NCI-H748 (cell line): Measurements from ENCODE around the gene CCNB2.

Experiments
- DNase-seq: peaks from one replicate; lab custom pipeline; 2025; ENCODE audit not compliant: unreplicated experiment; lab: John Stamatoyannopoulos, UW

Gene CCNB2

DNA sequence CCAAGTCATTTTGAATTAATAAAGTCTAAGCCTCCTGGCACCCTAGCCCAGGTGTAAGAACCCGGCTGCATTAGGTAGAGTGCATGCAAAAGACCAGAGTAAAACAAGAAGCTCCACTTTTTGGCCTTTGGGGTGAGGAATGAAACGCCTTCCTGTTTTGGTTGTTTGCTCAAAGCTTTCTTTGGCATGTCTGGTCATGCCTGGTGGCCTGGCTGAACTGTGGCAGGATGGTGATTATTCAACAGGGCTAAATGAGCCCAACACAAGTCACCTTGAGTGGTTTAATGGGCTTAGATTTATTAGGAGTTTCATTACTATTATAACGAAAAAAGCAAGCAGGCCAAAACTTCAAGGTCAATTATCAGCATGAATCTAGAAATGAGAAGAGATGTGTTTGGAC, 60.8 kb downstream of the CCNB2 start:
- peak; percentile 48 for DNase-seq

DNA sequence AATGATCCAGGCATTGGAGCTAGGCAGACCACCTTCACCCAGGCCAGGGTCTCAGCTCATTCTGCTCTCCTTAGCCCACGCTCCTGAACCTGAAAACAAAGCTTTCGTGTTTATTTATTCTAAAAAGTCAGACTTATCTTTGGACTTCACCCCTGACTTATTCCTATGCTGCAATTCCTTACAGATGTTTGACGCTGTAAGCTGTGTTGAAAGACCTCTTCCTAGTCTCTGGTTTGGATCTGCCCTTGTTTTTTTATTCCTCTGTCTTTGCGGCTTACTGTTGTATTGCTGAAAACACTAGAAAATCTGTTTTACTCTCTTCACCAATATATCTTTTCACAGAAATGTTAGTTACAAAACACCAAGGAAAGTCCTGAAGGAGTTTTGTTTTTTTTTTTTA, 61.2 kb downstream of the CCNB2 start:
- DNase-seq: no peak

DNA sequence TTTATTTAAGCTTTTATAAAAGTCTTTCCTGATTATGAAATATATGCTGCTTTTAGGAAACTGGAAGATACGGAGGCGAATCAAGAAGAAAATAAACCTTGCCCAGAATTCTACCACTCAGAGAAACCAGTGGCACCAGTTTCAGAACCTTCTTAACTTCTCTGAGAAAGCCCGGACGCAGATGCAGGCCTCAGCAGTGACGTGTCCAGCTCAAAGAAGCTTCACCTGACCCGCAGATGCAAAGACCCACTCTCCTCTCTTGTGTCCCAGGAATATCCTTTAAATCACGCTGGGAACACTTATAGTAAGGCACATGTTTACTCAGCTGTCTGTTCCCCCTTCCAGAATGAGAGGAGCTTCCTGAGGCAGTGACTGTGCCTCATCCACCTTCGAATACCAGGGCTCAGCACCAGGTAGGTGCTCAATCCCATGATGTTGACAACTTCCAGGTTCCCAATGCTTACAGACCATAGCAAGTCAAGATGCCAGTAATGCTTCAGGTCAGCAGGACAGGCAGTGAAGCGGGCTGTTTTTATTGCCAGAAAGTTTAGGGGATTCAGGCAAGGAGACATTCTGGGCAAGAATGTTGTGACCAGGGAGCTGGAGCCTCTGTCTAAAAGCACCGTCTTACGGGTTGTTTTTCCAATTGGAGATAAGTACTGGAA, 61.8 kb downstream of the CCNB2 start:
- peak; percentile 65 for DNase-seq

DNA sequence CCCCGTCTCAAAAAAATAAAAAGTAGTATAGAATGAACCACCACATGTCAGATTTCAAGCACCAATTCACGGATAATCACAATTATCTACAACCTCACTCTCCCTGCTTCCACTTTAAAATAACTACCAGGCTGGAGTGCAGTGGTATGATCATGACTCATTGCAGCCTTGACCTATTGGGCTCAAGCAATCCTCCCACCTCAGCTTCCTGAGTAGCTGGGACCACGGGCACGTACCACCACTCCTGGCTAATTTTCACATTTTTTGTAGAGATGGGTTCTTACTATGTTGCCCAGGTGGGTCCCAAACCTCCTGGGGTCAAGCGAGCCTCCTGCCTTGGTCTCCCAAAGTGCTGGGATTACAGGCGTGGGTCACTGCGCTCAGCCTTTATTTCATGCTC, 63.6 kb downstream of the CCNB2 start:
- DNase-seq: no peak

DNA sequence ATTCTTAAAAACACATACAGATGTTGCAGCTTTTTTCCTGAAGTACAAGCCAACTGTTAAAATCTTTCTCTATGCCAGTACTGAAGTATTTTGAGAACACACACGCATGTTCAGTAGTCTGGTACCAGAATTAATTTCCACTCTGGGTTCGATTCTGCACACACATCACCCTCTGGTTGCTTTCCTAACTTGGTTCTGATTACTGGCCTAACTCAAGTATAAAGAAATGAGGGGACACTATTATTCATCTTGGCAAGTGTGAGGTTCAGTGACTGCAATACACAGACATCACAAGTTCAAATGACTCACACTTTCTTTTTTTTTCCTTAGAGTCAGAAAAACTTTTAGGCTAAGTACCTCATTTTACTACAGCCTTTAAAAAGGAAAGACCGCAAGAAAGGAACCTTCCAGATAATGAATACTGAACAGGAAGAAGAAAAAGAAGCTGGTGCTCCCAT, 64.3 kb downstream of the CCNB2 start:
- DNase-seq: no peak

DNA sequence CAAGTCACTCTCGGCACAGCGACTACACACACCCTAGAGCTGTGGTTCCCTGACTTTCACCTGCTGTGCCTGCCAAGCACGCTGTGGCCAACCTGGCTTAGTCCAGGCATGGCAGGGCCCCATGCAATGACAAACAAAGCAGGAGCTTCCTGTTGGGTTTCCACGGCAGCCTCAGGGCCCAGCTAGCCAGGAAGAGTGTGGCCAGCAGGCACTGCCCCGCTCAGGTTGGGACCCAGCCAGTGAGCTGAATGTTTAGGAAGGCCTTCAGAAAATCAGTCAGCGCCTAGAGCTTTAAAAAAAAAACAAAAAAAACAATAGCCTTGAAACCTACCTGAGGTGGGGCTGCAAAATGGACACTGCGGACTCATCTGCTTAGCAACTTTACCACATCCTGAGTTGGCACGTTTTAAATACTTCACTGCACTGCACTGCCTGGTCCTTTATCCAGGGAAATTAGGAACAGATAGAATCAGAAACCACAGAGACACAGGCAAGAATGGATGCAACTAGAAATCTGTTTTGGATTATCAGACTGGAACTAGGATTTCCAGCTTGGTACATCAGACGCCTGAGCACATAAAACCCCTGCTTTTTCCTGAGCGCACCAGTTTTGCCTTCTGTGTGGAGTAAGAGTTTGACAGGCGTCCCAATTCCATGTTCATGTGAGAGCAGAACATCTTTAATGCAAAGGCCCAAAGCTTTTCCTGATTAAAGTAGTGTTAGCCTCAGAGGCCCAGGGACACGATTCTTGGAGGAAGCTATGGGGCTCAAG, 65.5 kb downstream of the CCNB2 start:
- DNase-seq: peak; percentile 56

DNA sequence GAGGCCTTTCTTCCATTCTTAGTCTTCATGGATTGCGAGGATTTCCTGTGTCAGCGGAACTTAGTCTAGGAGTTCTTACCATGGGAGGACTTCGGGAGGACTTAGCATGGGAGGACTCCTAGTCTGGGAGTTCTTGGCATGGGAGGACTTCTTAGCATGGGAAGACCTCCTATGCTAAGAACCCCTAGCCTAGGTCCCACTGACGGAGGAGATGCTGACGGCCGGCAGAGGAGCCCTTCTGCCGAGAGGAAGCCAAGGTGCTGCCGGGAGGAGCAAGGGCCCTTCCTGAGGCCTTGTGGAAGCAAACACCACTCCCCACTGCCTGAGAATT, 66.1 kb downstream of the CCNB2 start:
- DNase-seq: no peak

DNA sequence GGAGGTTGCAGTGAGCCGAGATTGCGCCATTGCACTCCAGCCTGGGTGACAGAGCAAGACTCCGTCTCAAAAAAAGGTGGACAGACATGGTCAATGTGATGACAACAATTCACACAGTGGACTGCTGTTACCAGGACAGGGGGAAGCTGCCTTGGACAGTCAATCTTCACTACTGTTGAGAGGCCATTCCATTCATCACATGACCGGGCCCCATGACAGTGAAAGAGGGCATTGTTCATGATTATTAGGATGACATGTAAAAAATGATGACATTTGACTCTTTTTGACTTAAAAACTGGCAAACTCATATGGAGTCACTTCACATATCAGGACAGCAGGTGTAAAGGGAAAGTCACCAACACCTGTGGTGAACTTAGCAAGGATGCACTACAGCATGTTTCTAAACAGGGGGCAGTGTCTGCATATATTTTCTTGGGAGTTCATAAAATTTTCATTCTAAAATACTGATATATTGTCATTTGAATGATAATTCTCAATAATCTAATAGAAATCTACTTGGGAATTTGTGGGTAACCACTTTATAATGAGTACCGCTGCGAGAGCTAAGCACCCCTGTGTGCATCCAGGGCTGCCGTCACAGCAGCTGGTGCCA, 67.4 kb downstream of the CCNB2 start:
- no peak for DNase-seq

DNA sequence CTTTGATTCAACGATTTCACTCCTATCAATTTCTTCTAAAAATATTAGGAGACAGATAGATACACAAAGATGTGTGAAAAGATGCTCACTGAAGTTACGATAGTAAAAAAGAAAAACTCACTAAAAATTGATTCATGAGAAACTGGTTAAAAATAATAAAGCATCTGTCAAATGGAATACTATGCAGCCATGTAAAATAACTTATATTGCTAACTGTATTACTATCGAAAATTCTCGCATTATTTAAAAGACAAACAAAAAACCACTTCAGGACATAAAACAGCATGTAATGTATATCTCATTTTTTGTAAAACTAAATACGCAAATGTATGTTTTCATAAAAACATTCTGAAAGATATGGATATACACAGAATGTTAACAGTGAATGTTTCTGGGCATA, 68.2 kb downstream of the CCNB2 start:
- DNase-seq: no peak

DNA sequence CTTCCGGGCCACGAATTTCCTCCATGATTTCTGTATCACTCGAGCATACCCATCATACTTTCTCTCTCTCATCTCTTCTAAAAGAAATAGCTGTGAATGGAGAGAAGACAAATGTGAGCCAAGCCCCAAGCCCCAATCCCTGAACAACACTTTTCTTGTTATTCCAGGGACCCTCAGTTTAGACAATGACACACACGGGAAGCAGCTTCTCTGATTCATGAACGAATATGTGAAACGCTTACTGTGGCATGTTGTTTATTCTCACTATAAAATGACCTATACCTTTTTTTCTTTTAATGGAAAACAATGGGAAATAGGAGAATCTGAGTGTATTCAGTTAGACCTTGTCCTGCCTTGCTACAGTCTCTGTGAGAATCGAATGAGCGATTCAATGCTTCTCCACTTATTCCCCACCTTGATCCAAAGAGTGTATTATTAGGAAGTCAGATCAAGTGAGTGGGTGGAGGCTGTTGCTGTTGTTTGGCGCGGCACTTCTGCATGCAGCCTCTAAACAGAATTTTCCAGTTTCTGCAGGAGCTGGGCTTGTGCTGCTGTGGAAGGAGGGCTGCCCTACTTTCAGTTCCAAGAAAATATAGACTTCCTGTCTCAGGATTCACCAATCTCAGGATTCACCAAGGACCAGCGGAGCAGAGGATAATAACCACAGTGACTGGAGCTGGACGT, 69.3 kb downstream of the CCNB2 start:
- DNase-seq: no peak
